Measurements from ENCODE around the gene CCDC122.
"Not testable (repeated sequence)": the region's sequence is repeated elsewhere in the genome, so short reads cannot be mapped to it uniquely, and the experiment has no call there.

CCDC122 gene

GRCh38 chr13:43877326-43877725 lies 2.2 kb downstream of the CCDC122 start:
- no peak for DNase-seq (ENCODE audit: low read depth in 2 of 2)

GRCh38 chr13:43876366-43876765 lies 3.2 kb downstream of the CCDC122 start:
- no peak for DNase-seq (ENCODE audit: low read depth in 2 of 2)

GRCh38 chr13:43874504-43875092 lies 4.9 kb downstream of the CCDC122 start:
- no peak for DNase-seq (ENCODE audit: low read depth in 2 of 2)

- no peak for DNase-seq (ENCODE audit: low read depth in 2 of 2)
Observed at GRCh38 chr13:43872181-43872580, 7.4 kb downstream of the CCDC122 start.

GRCh38 chr13:43865892-43866291 lies 13.6 kb downstream of the CCDC122 start:
- DNase-seq (ENCODE audit: low read depth in 2 of 2): no peak

GRCh38 chr13:43864921-43865320 lies 14.6 kb downstream of the CCDC122 start:
- DNase-seq (ENCODE audit: low read depth in 2 of 2): no peak

- DNase-seq (ENCODE audit: low read depth in 2 of 2): no peak
Observed at GRCh38 chr13:43861863-43862262, 17.7 kb downstream of the CCDC122 start.

GRCh38 chr13:43852923-43853404 lies 26.6 kb downstream of the CCDC122 start:
- no peak for DNase-seq (ENCODE audit: low read depth in 2 of 2)

GRCh38 chr13:43850873-43851272 lies 28.7 kb downstream of the CCDC122 start:
- DNase-seq (ENCODE audit: low read depth in 2 of 2): no peak

GRCh38 chr13:43848001-43848649 lies 31.4 kb downstream of the CCDC122 start:
- DNase-seq (ENCODE audit: low read depth in 2 of 2): no peak

GRCh38 chr13:43846496-43847158 lies 32.9 kb downstream of the CCDC122 start:
- DNase-seq (ENCODE audit: low read depth in 2 of 2): no peak

- no peak for DNase-seq (ENCODE audit: low read depth in 2 of 2)
Observed at GRCh38 chr13:43838909-43839308, 40.6 kb downstream of the CCDC122 start.

- no peak for DNase-seq (ENCODE audit: low read depth in 2 of 2)
Observed at GRCh38 chr13:43835701-43836100, 43.8 kb downstream of the CCDC122 start.

- DNase-seq (ENCODE audit: low read depth in 2 of 2): no peak
Observed at GRCh38 chr13:43831088-43831487, 48.5 kb downstream of the CCDC122 start.

GRCh38 chr13:43830497-43830881 lies 49.1 kb downstream of the CCDC122 start:
- no peak for DNase-seq (ENCODE audit: low read depth in 2 of 2)

GRCh38 chr13:43824656-43825055 lies 54.9 kb downstream of the CCDC122 start:
- not testable (repeated sequence) for DNase-seq (ENCODE audit: low read depth in 2 of 2)

- no peak for DNase-seq (ENCODE audit: low read depth in 2 of 2)
Observed at GRCh38 chr13:43822969-43823368, 56.6 kb downstream of the CCDC122 start.

GRCh38 chr13:43816401-43816889 lies 63.1 kb downstream of the CCDC122 start:
- DNase-seq (ENCODE audit: low read depth in 2 of 2): no peak

- DNase-seq (ENCODE audit: low read depth in 2 of 2): no peak
Observed at GRCh38 chr13:43815204-43815603, 64.3 kb downstream of the CCDC122 start.

GRCh38 chr13:43808676-43809075 lies 70.9 kb downstream of the CCDC122 start:
- no peak for DNase-seq (ENCODE audit: low read depth in 2 of 2)

- no peak for DNase-seq (ENCODE audit: low read depth in 2 of 2)
Observed at GRCh38 chr13:43805681-43806128, 73.8 kb downstream of the CCDC122 start.

- no peak for DNase-seq (ENCODE audit: low read depth in 2 of 2)
Observed at GRCh38 chr13:43805071-43805468, 74.5 kb downstream of the CCDC122 start.

Measured in stimulated activated CD8-positive, alpha-beta memory T cell treated with anti-CD3 and anti-CD28 coated beads, Interleukin-15, amount 100 ng/mL, for 48 hours (primary cell).